Gastroesophageal sphincter (tissue), 4 donors: ENCODE data around the gene SNRPA1. TPM values are rescaled to one million over a fixed set of nuclear protein-coding genes. Genes with fewer than 3 reads are reported as not detected.

ENCODE experiments used
- ATAC-seq: fragments of 150-250 bp; one replicate; pipeline ENCODE4 v1.9.1; 2016; ENCODE audit warnings: mild to moderate bottlenecking, moderate library complexity
- H3K27ac ChIP-seq, 4 donors: fragments of 200-600 bp; sonication (generic) in 3 of 4; 1 replicate in 3 of 4; 2 replicates in 1 of 4; pipeline ENCODE4 v1.5.1; 2016 to 2019
- H3K27me3 ChIP-seq: fragments of 200-600 bp; sonication (generic); one replicate; pipeline ENCODE4 v1.5.1; 2019
- H3K36me3 ChIP-seq, 2 donors: fragments of 200-600 bp; sonication (generic); one replicate each; pipeline ENCODE4 v1.5.1; 2019; ENCODE audit warnings: control low read depth in 1 of 2
- H3K4me1 ChIP-seq, 3 donors: fragments of 200-600 bp; sonication (generic); 1 replicate in 2 of 3; 2 replicates in 1 of 3; pipeline ENCODE4 v1.5.1; 2016 to 2019; ENCODE audit warnings: control low read depth in 2 of 3
- H3K4me3 ChIP-seq, 2 donors: fragments of 200-600 bp; sonication (generic); one replicate each; pipeline ENCODE4 v1.5.1; 2019; ENCODE audit warnings: mild to moderate bottlenecking in 1 of 2, moderate library complexity in 1 of 2
- H3K9me3 ChIP-seq, 3 donors: fragments of 200-600 bp; sonication (generic); one replicate each; pipeline ENCODE4 v1.5.1; 2017 to 2019; ENCODE audit warnings: control low read depth in 2 of 3
- CTCF ChIP-seq, 4 experiments: fragments of 200-600 bp in 2 of 4; fragments of 450-650 bp in 2 of 4; sonication (generic) in 1 of 4; IDR thresholded peaks; one replicate each; pipeline ENCODE4 v1.5.1; 2017 to 2019; ENCODE audit warnings: antibody characterized with exemption in 4 of 4, mild to moderate bottlenecking in 2 of 4, moderate library complexity in 2 of 4
- EP300 ChIP-seq: sonication (generic); formaldehyde crosslinking; IDR thresholded peaks from one replicate; pipeline ENCODE4 v1.6.1; 2017; ENCODE audit warnings: antibody characterized with exemption, mild to moderate bottlenecking
- POLR2A ChIP-seq, 2 donors: fragments of 450-650 bp; IDR thresholded peaks; one replicate each; pipeline ENCODE4 v1.6.1; 2017; ENCODE audit warnings: antibody characterized with exemption in 2 of 2, mild to moderate bottlenecking in 2 of 2, moderate library complexity in 1 of 2
- POLR2AphosphoS5 ChIP-seq: sonication (generic); formaldehyde crosslinking; IDR thresholded peaks from one replicate; pipeline ENCODE4 v1.6.1; 2017; ENCODE audit warnings: antibody characterized with exemption
- WGBS, 2 donors: methylation state at CpG; one replicate each; pipeline ENCODE4 v1.1.5; 2018; ENCODE audit warnings: low coverage in 1 of 2; 5-methylcytosine and 5-hydroxymethylcytosine counted together
- total RNA-seq, 4 donors: library from RNA; depleted of rRNA; stranded (reverse); fragments of >200 nt; gene quantifications; one replicate each; pipeline ENCODE4 v1.1.0, GENCODE V29; 2016

SNRPA1 gene
- total RNA-seq, 4 donors from 2014 or later: 22.5 to 39.5 (median 27.7) TPM

- 53 to 54% methylated on average over 4 to 7 of the region's 7 CpGs for WGBS, 2 donors
- no peak for ATAC-seq
These were observed 23.8 kb upstream of the SNRPA1 start for GRCh38 chr15:101318839-101319238.

GRCh38 chr15:101318147-101318819, 23.2 kb upstream of the SNRPA1 start:
- 76 to 83% methylated on average over 5 to 15 of the region's 20 CpGs for WGBS, 2 donors
- Histone ChIP-seq H3K27ac (no peak overlapping the region), H3K27me3 (peaks cover 22% of the 10 kb centered on the region), H3K4me1 (no peaks in the 10 kb centered on the region), H3K9me3 (no peaks in the 10 kb centered on the region), H3K36me3 (no peaks in the 10 kb centered on the region), H3K4me3 (no peak overlapping the region)
- TF ChIP-seq CTCF (IDR thresholded peaks at IDR 0.05) (no peak), POLR2A (IDR thresholded peaks at IDR 0.05) (no peak), POLR2AphosphoS5 (no peak), EP300 (no peak)
- no peak for ATAC-seq

More at GRCh38 chr15:101318839-101319238, 23.8 kb upstream of the SNRPA1 start:
- H3K27ac ChIP-seq: no peak overlapping the region
- no peaks in the 10 kb centered on the region for H3K9me3 ChIP-seq
- H3K4me3 ChIP-seq: no peak overlapping the region
- no peaks in the 10 kb centered on the region for H3K4me1 ChIP-seq
- no peaks in the 10 kb centered on the region for H3K36me3 ChIP-seq
- H3K27me3 ChIP-seq: peaks cover 22% of the 10 kb centered on the region
- TF ChIP-seq EP300 (no peak), POLR2A (IDR thresholded peaks at IDR 0.05) (no peak), CTCF (IDR thresholded peaks at IDR 0.05) (no peak), POLR2AphosphoS5 (no peak)

GRCh38 chr15:101317336-101317872, 22.4 kb upstream of the SNRPA1 start:
- TF ChIP-seq CTCF (IDR thresholded peaks at IDR 0.05) (no peak), POLR2A (IDR thresholded peaks at IDR 0.05) (no peak), POLR2AphosphoS5 (no peak), EP300 (no peak)
- Histone ChIP-seq H3K4me1 (no peaks in the 10 kb centered on the region), H3K36me3 (no peaks in the 10 kb centered on the region), H3K27ac (no peak overlapping the region), H3K4me3 (no peak overlapping the region), H3K9me3 (no peaks in the 10 kb centered on the region), H3K27me3 (peaks cover 22% of the 10 kb centered on the region)
- WGBS, 2 donors: 71 to 78% methylated on average over 4 to 5 of the region's 6 CpGs
- no peak for ATAC-seq

- H3K27ac ChIP-seq: no peak overlapping the region
- H3K4me1 ChIP-seq: no peaks in the 10 kb centered on the region
- ATAC-seq: no peak
- peaks cover 17% of the 10 kb centered on the region for H3K27me3 ChIP-seq
- no peaks in the 10 kb centered on the region for H3K36me3 ChIP-seq
- no peak for TF ChIP-seq POLR2AphosphoS5
- no peak for TF ChIP-seq EP300
- TF ChIP-seq CTCF (IDR thresholded peaks at IDR 0.05): no peak
- no peak for TF ChIP-seq POLR2A (IDR thresholded peaks at IDR 0.05)
- H3K4me3 ChIP-seq: no peak overlapping the region
- no peaks in the 10 kb centered on the region for H3K9me3 ChIP-seq
- 75 to 84% methylated on average over 4 to 5 of the region's 5 CpGs for WGBS, 2 donors
These were observed 21.5 kb upstream of the SNRPA1 start for GRCh38 chr15:101316529-101316928.

GRCh38 chr15:101315736-101316135, 20.7 kb upstream of the SNRPA1 start:
- Histone ChIP-seq H3K27ac (no peak overlapping the region), H3K4me1 (no peaks in the 10 kb centered on the region), H3K27me3 (peaks cover 14% of the 10 kb centered on the region), H3K36me3 (no peaks in the 10 kb centered on the region), H3K4me3 (no peak overlapping the region), H3K9me3 (no peaks in the 10 kb centered on the region)
- no peak for TF ChIP-seq POLR2AphosphoS5
- no peak for TF ChIP-seq CTCF (IDR thresholded peaks at IDR 0.05)
- TF ChIP-seq POLR2A (IDR thresholded peaks at IDR 0.05): no peak
- no peak for TF ChIP-seq EP300
- ATAC-seq: no peak
- no CpG with 5 or more reads among the region's 10 CpGs for WGBS, 2 donors
